H1 (cell line): ENCODE measurements around the gene CALM1. TPM values are rescaled to one million over a fixed set of nuclear protein-coding genes. Genes with fewer than 3 reads are reported as not detected.
A peak's percentile ranks its signal among the peaks of the same experiment; 100 is the strongest.

ENCODE experiments used
- CTCF ChIA-PET: fragments of 300-600 bp; sonication (Branson Sonifier 250); formaldehyde crosslinking; loops from one replicate; lab custom pipeline; 2021; ENCODE audit not compliant: partially characterized antibody; lab: Charles Lee
- POLR2A ChIA-PET: fragments of 300-600 bp; sonication (Branson Sonifier 250); formaldehyde crosslinking; loops from one replicate; lab custom pipeline; 2021; ENCODE audit warnings: inconsistent platforms; ENCODE audit not compliant: partially characterized antibody; lab: Charles Lee
- DNase-seq, 2 experiments: peaks; one replicate each; pipeline versions ENCODE4 v3.0.0 to v3.0.0-alpha.2; 2010 to 2022; ENCODE audit warnings: low spot score in 2 of 2, low read depth in 1 of 2, mixed read lengths in 1 of 2
- FAIRE-seq: peaks from 2 replicates; lab custom pipeline; 2011; peaks lifted over from hg19 to GRCh38; lab: Jason Lieb, UNC
- H2AFZ ChIP-seq: 2 replicates; pipeline ENCODE4 v1.8.1; 2012; ENCODE audit warnings: low read length, inconsistent platforms
- H2AK5ac ChIP-seq: 2 replicates; pipeline ENCODE4 v1.6.1; 2013; ENCODE audit warnings: low read depth, low read length
- H2BK120ac ChIP-seq: replicated peaks from 2 replicates; pipeline ENCODE3; 2013; ENCODE audit warnings: low read depth, low read length, inconsistent platforms
- H2BK12ac ChIP-seq: 2 replicates; pipeline ENCODE4 v1.6.1; 2013; ENCODE audit warnings: low read depth, low read length
- H2BK15ac ChIP-seq: 2 replicates; pipeline ENCODE4 v1.6.1; 2013; ENCODE audit warnings: low read length
- H2BK20ac ChIP-seq: 2 replicates; pipeline ENCODE4 v1.6.1; 2013; ENCODE audit warnings: low read length
- H2BK5ac ChIP-seq: 2 replicates; pipeline ENCODE4 v1.6.1; 2013; ENCODE audit warnings: low read depth, low read length
- H3K14ac ChIP-seq: 2 replicates; pipeline ENCODE4 v1.6.1; 2013; ENCODE audit warnings: inconsistent platforms; ENCODE audit not compliant: insufficient read length
- H3K18ac ChIP-seq: 2 replicates; pipeline ENCODE4 v1.6.1; 2013; ENCODE audit warnings: low read length; ENCODE audit errors: extremely low read depth
- H3K23ac ChIP-seq: 2 replicates; pipeline ENCODE4 v1.6.1; 2013; ENCODE audit warnings: inconsistent platforms; ENCODE audit not compliant: insufficient read length
- H3K23me2 ChIP-seq: 2 replicates; pipeline ENCODE4 v1.6.1; 2013; ENCODE audit warnings: low read depth, low read length
- H3K27ac ChIP-seq: 2 replicates; pipeline ENCODE4 v1.6.1; 2011; ENCODE audit warnings: low read depth, low read length, inconsistent platforms
- H3K27me3 ChIP-seq, 4 experiments: replicated peaks in 1 of 4; 1 replicate in 1 of 4; 2 replicates in 3 of 4; pipeline versions ENCODE4 v1.6.1 to v1.8.1; 2011 to 2013; ENCODE audit warnings: low read length in 3 of 4, mild to moderate bottlenecking in 3 of 4, inconsistent platforms in 2 of 4, mixed read lengths in 2 of 4, moderate library complexity in 1 of 4; ENCODE audit not compliant: control insufficient read depth in 3 of 4, insufficient read depth in 3 of 4; ENCODE audit errors: extremely low read depth in 1 of 4
- H3K36me3 ChIP-seq, 4 experiments: 2 replicates each; pipeline versions ENCODE4 v1.6.1 to v1.8.1; 2011 to 2013; ENCODE audit warnings: mild to moderate bottlenecking in 4 of 4, low read length in 3 of 4, moderate library complexity in 2 of 4, control low read depth in 1 of 4, inconsistent platforms in 1 of 4; ENCODE audit not compliant: insufficient read depth in 4 of 4, control insufficient read depth in 2 of 4
- H3K4ac ChIP-seq: replicated peaks from 2 replicates; pipeline ENCODE3; 2013; ENCODE audit warnings: low read length, low read depth, mixed read lengths, inconsistent platforms; ENCODE audit not compliant: insufficient read length
- H3K4me1 ChIP-seq, 4 experiments: replicated peaks in 1 of 4; 1 replicate in 1 of 4; 2 replicates in 3 of 4; pipeline versions ENCODE4 v1.6.1 to v1.8.1; 2011 to 2013; ENCODE audit warnings: low read length in 3 of 4, inconsistent platforms in 2 of 4, mixed read lengths in 1 of 4; ENCODE audit not compliant: insufficient read depth in 4 of 4, control insufficient read depth in 3 of 4
- H3K4me2 ChIP-seq, 2 experiments: 2 replicates each; pipeline versions ENCODE4 v1.6.1 to v1.8.1; 2011 to 2013; ENCODE audit warnings: low read depth in 2 of 2, low read length in 2 of 2, control low read depth in 1 of 2, inconsistent platforms in 1 of 2, mild to moderate bottlenecking in 1 of 2; ENCODE audit not compliant: insufficient read depth in 1 of 2
- H3K4me3 ChIP-seq, 4 experiments: fragments of 200-600, 300-600 bp in 1 of 4; sonication (generic), shearing (Covaris generic), sonication (Bioruptor Twin) in 1 of 4; 2 replicates each; pipeline versions ENCODE4 v1.5.1 to v1.8.1; 2011 to 2016; ENCODE audit warnings: low read length in 4 of 4, low read depth in 3 of 4, control low read depth in 2 of 4, inconsistent platforms in 2 of 4, mild to moderate bottlenecking in 2 of 4, mixed read lengths in 1 of 4, moderate library complexity in 1 of 4; ENCODE audit not compliant: insufficient read depth in 2 of 4; ENCODE audit errors: extremely low read depth in 1 of 4
- H3K56ac ChIP-seq: replicated peaks from 2 replicates; pipeline ENCODE3; 2013; ENCODE audit warnings: low read depth, mild to moderate bottlenecking, mixed read lengths, low read length, inconsistent platforms; ENCODE audit not compliant: insufficient read length
- H3K79me1 ChIP-seq: 2 replicates; pipeline ENCODE4 v1.6.1; 2013; ENCODE audit warnings: low read depth, low read length, control low read depth
- H3K79me2 ChIP-seq, 2 experiments: 2 replicates each; pipeline versions ENCODE4 v1.6.1 to v1.8.1; 2012 to 2013; ENCODE audit warnings: low read length in 2 of 2, mild to moderate bottlenecking in 2 of 2, inconsistent platforms in 1 of 2; ENCODE audit not compliant: insufficient read depth in 2 of 2, control insufficient read depth in 1 of 2
- H3K9ac ChIP-seq, 4 experiments: replicated peaks in 1 of 4; 1 replicate in 1 of 4; 2 replicates in 3 of 4; pipeline versions ENCODE4 v1.6.1 to v1.8.1; 2011 to 2013; ENCODE audit warnings: low read depth in 3 of 4, low read length in 3 of 4, control low read depth in 2 of 4, mild to moderate bottlenecking in 2 of 4, moderate library complexity in 2 of 4, inconsistent platforms in 1 of 4; ENCODE audit errors: extremely low read depth in 1 of 4
- H3K9me3 ChIP-seq, 2 experiments: 2 replicates each; pipeline versions ENCODE4 v1.6.1 to v1.8.1; 2012 to 2013; ENCODE audit warnings: mild to moderate bottlenecking in 2 of 2, moderate library complexity in 2 of 2, control low read depth in 1 of 2, inconsistent platforms in 1 of 2, low read depth in 1 of 2, low read length in 1 of 2, mixed read lengths in 1 of 2; ENCODE audit not compliant: insufficient read depth in 2 of 2
- H4K20me1 ChIP-seq, 2 experiments: replicated peaks in 1 of 2; 2 replicates each; pipeline versions ENCODE3 to v1.8.1; 2011 to 2013; ENCODE audit warnings: inconsistent platforms in 2 of 2, low read length in 2 of 2, mild to moderate bottlenecking in 1 of 2; ENCODE audit not compliant: insufficient read depth in 2 of 2, control insufficient read depth in 1 of 2
- H4K5ac ChIP-seq: 2 replicates; pipeline ENCODE4 v1.6.1; 2013; ENCODE audit warnings: low read length, low read depth, mixed read lengths, inconsistent platforms; ENCODE audit not compliant: insufficient read length
- H4K8ac ChIP-seq: 2 replicates; pipeline ENCODE4 v1.8.0; 2013; ENCODE audit warnings: mild to moderate bottlenecking, moderate library complexity, low read length, inconsistent platforms; ENCODE audit not compliant: insufficient read depth; ENCODE audit errors: extremely low read depth
- H4K91ac ChIP-seq: replicated peaks from 2 replicates; pipeline ENCODE3; 2013; ENCODE audit warnings: low read length, mixed read lengths, inconsistent platforms; ENCODE audit not compliant: insufficient read length
- WGBS, 2 experiments: shearing (Covaris generic) in 1 of 2; methylation state at CpG; one replicate each; pipeline versions ENCODE4 v1.1.6 to v1.1.7; 2013 to 2015; ENCODE audit warnings: low lambda C conversion rate in 2 of 2, mixed read lengths in 2 of 2, inconsistent platforms in 1 of 2, low coverage in 1 of 2, missing lambda C conversion rate in 1 of 2; ENCODE audit not compliant: insufficient replicate concordance in 2 of 2, insufficient coverage in 1 of 2, insufficient read length in 1 of 2; ENCODE audit errors: extremely low coverage in 1 of 2, missing lambda C conversion rate in 1 of 2; 5-methylcytosine and 5-hydroxymethylcytosine counted together
- polyA plus RNA-seq, 7 experiments: library from polyadenylated mRNA; depleted of rRNA in 3 of 7; stranded (reverse) in 5 of 7; unstranded in 2 of 7; fragments of >200 nt in 5 of 7; fragments of 200-250 nt in 2 of 7; gene quantifications; 1 replicate in 5 of 7; 2 replicates in 1 of 7; 4 replicates in 1 of 7; pipeline versions ENCODE4 v1.2.1 to v1.2.3, GENCODE V29; 2011 to 2013; ENCODE audit warnings: missing spikeins in 2 of 7, mixed read lengths in 2 of 7
- total RNA-seq: library from RNA; stranded (reverse); fragmentation: NEBNext Ultra II Directional; extraction: Animal tissue kit (Norgen Biotek cat#: 25700); gene quantifications from 2 replicates; pipeline ENCODE4 v1.2.1, GENCODE V29; 2021

The CALM1 gene
- total and polyA plus RNA-seq, 2 of the 8 experiments (the other 6 are each of a cell fraction or from before 2014, with no cell fraction given): 285 to 422 TPM

DNA sequence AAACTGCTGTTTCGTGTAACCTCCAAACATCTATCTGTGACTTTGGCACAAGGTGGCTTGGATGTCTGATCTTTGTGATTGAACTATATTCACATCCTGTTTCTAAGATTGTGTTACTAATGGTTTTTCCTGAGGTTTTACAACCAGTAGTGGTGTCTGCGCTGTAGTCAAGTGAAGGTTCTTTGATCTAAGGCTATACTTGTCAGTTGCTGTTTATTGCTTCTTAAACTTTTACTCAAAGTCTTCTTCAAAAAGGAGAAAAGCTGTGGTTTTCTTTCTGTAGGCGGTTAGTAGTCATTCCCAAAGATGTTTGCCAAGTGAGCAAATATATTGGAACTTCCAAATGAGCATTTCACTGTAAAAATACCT lies 12.3 kb upstream of the CALM1 start:
- Histone ChIP-seq H3K4me3 (peak overlapping the region in 2 of 4 experiments; percentile 30 to 75; a peak in 2 of 8 replicates), H3K9ac (no peak overlapping the region), H3K4ac (no peak overlapping the region), H2BK5ac (no peak overlapping the region), H3K56ac (no peak overlapping the region), H3K18ac (no peak overlapping the region), H3K23ac (no peak overlapping the region), H3K79me1 (no peaks in the 10 kb centered on the region), H2AK5ac (no peak overlapping the region), H2BK20ac (no peak overlapping the region), H2AFZ (peak overlapping the region; percentile 94; the same call in 1 of the 2 replicates), H3K36me3 (no peaks in the 10 kb centered on the region), H3K9me3 (no peaks in the 10 kb centered on the region), H2BK120ac (no peak overlapping the region), H3K27me3 (peaks cover 0 to 3% (median 0%) of the 10 kb centered on the region in 4 experiments; a peak in 1 of 7 replicates), H4K91ac (no peak overlapping the region), H3K23me2 (peaks cover 11% of the 10 kb centered on the region; the same call in 1 of the 2 replicates), H3K4me1 (peaks cover 3 to 17% (median 6%) of the 10 kb centered on the region in 4 experiments; a peak in 6 of 7 replicates), H3K14ac (no peak overlapping the region), H4K5ac (no peak overlapping the region), H3K4me2 (peak overlapping the region; percentile 85 to 97; a peak in 3 of 4 replicates), H3K79me2 (no peaks in the 10 kb centered on the region), H2BK12ac (0 out of 2 replicates have a peak overlapping the region, but pooled peaks have one; percentile 40), H4K8ac (no peak overlapping the region), H2BK15ac (no peak overlapping the region), H4K20me1 (no peaks in the 10 kb centered on the region), H3K27ac (no peak overlapping the region)
- WGBS, 2 experiments: 92% methylated on average over 3 of the region's 3 CpGs; no CpG with 5 or more reads in 1 of the 2 experiments
- no peak for FAIRE-seq
- ChIA-PET POLR2A (interaction anchor here (1.1 to 8.9 kb wide), 9 partner anchors 9 to 276 kb away, joined by 3 to 104 read pairs (median 4); partner anchors contain the start of gene CALM1), CTCF (interaction anchor here (0.5 to 1.9 kb wide), 10 partner anchors 11 to 1671 kb away, joined by 3 to 8 read pairs (median 4); no protein-coding TSS in a partner anchor)
- DNase-seq: no peak
